ENCODE data around the gene NRTN. TPM values are rescaled to one million over a fixed set of nuclear protein-coding genes. Genes with fewer than 3 reads are reported as not detected.

NRTN gene
- total RNA-seq, 1 experiment from 2014 or later, result 4.6 TPM

- peaks cover 0 to 4% (median 0%) of the 10 kb centered on the region in 3 experiments; a peak in 2 of 7 replicates for H3K36me3 Mint-ChIP-seq (ENCODE audit: insufficient read depth in 1 of 3, low read depth in 3 of 3)
- H3K9ac ChIP-seq (ENCODE audit: extremely low read depth, insufficient read length, low read length), result no peak overlapping the region
- no peak overlapping the region for H2BK20ac ChIP-seq (ENCODE audit: low read depth, low read length, poor library complexity, severe bottlenecking)
- H4K5ac ChIP-seq (ENCODE audit: insufficient read length, low read depth, low read length), result no peak overlapping the region
- no peak overlapping the region for H3K14ac ChIP-seq (ENCODE audit: insufficient read depth, low read length)
- no peaks in the 10 kb centered on the region for H3K79me1 ChIP-seq (ENCODE audit: insufficient read depth, low read depth, low read length, poor library complexity, severe bottlenecking)
- no peak overlapping the region for H2BK15ac ChIP-seq (ENCODE audit: low read depth, low read length)
- no peaks in the 10 kb centered on the region for H3K79me2 ChIP-seq (ENCODE audit: insufficient read depth, low read length)
- no peak overlapping the region for H3K23ac ChIP-seq (ENCODE audit: insufficient read length, low read depth, low read length)
- peaks cover 46% of the 10 kb centered on the region for H3K27me3 Mint-ChIP-seq (ENCODE audit: low read depth)
- H3K4me1 ChIP-seq (ENCODE audit: insufficient read depth, low read length), result no peaks in the 10 kb centered on the region
- H3K56ac ChIP-seq (ENCODE audit: insufficient read length, low read depth, low read length), result no peak overlapping the region
- no peak overlapping the region for H2AK5ac ChIP-seq (ENCODE audit: insufficient read length, low read length)
- no peak overlapping the region for H4K8ac ChIP-seq (replicated peaks; ENCODE audit: insufficient read length, low read depth, low read length)
- H3K18ac ChIP-seq (ENCODE audit: insufficient read length, low read depth, low read length), result no peak overlapping the region
- no CpG with 5 or more reads among the region's 46 CpGs for WGBS (ENCODE audit: extremely low coverage, insufficient read length, low lambda C conversion rate)
- H2BK12ac ChIP-seq (ENCODE audit: insufficient read length, low read depth, low read length), result no peak overlapping the region
- peaks cover 16 to 30% of the 10 kb centered on the region in 2 experiments for H3K4me1 Mint-ChIP-seq
- H3K4me3 Mint-ChIP-seq, result peak overlapping the region; percentile 65 to 84
- peak; percentile 90 for DNase-seq
- no peaks in the 10 kb centered on the region for H3K9me3 ChIP-seq (ENCODE audit: control insufficient read depth, low read depth, low read length)
- TF ChIP-seq CTCF (conservative IDR thresholded peaks at IDR 0.05), result peak; percentile 91
- no peak overlapping the region for H2BK120ac ChIP-seq (ENCODE audit: low read depth, low read length, poor library complexity, severe bottlenecking)
- no peak overlapping the region; a peak in 1 of 7 replicates for H3K27ac Mint-ChIP-seq
- peaks cover 0 to 4% of the 10 kb centered on the region in 2 experiments; a peak in 3 of 5 replicates for H3K9me3 Mint-ChIP-seq
- peak overlapping the region; percentile 30 for H3K4me2 ChIP-seq (ENCODE audit: insufficient read depth, insufficient read length, low read length)
- H3K27me3 ChIP-seq (ENCODE audit: insufficient read depth, low read length), result no peaks in the 10 kb centered on the region; the same call in 1 of the 2 replicates
- H4K20me1 ChIP-seq (ENCODE audit: control insufficient read depth, insufficient read depth, insufficient read length), result no peaks in the 10 kb centered on the region
- peaks cover 6% of the 10 kb centered on the region for H3K23me2 ChIP-seq (ENCODE audit: insufficient read length, low read depth, low read length, poor library complexity, severe bottlenecking)
- no peak overlapping the region for H2BK5ac ChIP-seq (ENCODE audit: insufficient read length, low read length)
- H4K91ac ChIP-seq (ENCODE audit: insufficient read length, low read depth, low read length), result no peak overlapping the region
- H3K27ac ChIP-seq (ENCODE audit: insufficient read length, low read depth, low read length), result no peak overlapping the region
- H2AFZ ChIP-seq (ENCODE audit: low read length), result no peak overlapping the region
- H3K4ac ChIP-seq (ENCODE audit: low read depth, low read length), result no peak overlapping the region
- H3T11ph ChIP-seq (ENCODE audit: low read length), result no peak overlapping the region
Measured at GRCh38 chr19:5805462-5806132, 730 bp downstream of the NRTN start.

Measured in H9 (cell line).